ENCODE data around the gene BPIFB6. TPM values are rescaled to one million over a fixed set of nuclear protein-coding genes. Genes with fewer than 3 reads are reported as not detected.

The BPIFB6 gene
- polyA plus RNA-seq, 3 donors = not detected

DNA sequence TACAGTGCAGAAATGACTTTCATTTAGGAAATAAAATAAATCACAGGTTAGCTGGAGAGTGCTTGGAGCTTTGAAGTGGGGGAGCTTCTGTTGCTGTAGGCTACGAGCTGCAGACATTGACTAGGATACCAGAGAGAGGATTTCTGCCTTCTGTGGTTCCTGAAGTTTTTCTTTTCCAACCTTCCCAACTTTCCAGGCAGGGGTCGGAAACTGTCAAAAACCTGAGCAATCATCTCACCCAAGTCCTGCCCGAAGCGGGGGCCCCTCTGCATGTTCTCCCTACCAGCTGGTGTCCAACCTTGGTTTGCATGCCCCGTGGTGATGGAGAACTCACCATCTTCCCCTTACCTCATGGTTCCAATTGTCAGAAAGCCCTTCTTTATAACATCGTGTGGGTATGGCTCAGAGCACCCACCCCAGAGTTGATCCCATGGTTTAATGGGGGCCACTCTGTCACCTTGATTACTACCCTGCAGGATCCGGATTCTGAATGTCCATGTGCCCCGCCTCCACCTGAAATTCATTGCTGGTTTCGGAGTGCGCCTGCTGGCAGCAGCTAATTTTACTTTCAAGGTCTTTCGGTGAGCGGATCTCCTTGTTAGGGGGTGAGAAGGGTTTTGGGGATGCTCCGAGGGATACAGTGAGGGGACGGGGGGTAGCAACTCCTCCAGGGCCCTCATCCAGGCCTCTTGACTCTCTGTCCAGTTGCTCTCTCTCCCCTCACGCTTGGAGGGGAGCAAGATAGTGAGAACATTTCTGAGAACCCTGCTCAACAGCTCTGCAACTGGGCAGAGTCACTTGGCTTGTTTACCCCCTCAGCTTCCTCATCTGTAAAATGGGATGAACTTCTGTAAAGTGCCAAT lies 18.9 kb upstream of the BPIFB6 start:
- Mint-ChIP-seq H3K27ac (no peak overlapping the region), H3K9me3 (peaks cover 0 to 2% (median 0%) of the 10 kb centered on the region in 7 donors), H3K36me3 (no peaks in the 10 kb centered on the region), H3K27me3 (ENCODE audit: low read depth in 3 of 3) (peaks cover 0 to 3% (median 2%) of the 10 kb centered on the region in 3 donors), H3K4me1 (no peaks in the 10 kb centered on the region), H3K4me3 (no peak overlapping the region)
- no peaks in the 10 kb centered on the region for H3K4me1 ChIP-seq (ENCODE audit: control insufficient read depth in 1 of 2, insufficient read depth in 2 of 2, low read length in 2 of 2)
- H2AFZ ChIP-seq (ENCODE audit: insufficient read depth, low read depth, low read length, poor library complexity, severe bottlenecking) = no peak overlapping the region
- H3K27me3 ChIP-seq (ENCODE audit: control insufficient read depth in 2 of 2, insufficient read depth in 2 of 2, low read length in 2 of 2) = no peaks in the 10 kb centered on the region
- no peak overlapping the region for H3K4me2 ChIP-seq (replicated peaks; ENCODE audit: extremely low read depth, low read length, poor library complexity, severe bottlenecking)
- H4K20me1 ChIP-seq (ENCODE audit: insufficient read depth, low read length) = no peaks in the 10 kb centered on the region
- no peak overlapping the region for H3K27ac ChIP-seq (ENCODE audit: low read depth in 1 of 2, low read length in 2 of 2)
- H3K9ac ChIP-seq (ENCODE audit: insufficient read depth, low read length, poor library complexity, severe bottlenecking) = no peak overlapping the region
- intact Hi-C loops (cut with micrococcal nuclease) = no loop called here
- TF ChIP-seq, protein P1, sequence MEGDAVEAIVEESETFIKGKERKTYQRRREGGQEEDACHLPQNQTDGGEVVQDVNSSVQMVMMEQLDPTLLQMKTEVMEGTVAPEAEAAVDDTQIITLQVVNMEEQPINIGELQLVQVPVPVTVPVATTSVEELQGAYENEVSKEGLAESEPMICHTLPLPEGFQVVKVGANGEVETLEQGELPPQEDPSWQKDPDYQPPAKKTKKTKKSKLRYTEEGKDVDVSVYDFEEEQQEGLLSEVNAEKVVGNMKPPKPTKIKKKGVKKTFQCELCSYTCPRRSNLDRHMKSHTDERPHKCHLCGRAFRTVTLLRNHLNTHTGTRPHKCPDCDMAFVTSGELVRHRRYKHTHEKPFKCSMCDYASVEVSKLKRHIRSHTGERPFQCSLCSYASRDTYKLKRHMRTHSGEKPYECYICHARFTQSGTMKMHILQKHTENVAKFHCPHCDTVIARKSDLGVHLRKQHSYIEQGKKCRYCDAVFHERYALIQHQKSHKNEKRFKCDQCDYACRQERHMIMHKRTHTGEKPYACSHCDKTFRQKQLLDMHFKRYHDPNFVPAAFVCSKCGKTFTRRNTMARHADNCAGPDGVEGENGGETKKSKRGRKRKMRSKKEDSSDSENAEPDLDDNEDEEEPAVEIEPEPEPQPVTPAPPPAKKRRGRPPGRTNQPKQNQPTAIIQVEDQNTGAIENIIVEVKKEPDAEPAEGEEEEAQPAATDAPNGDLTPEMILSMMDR (IDR thresholded peaks at IDR 0.05) = no peak
- H3K4me3 ChIP-seq (replicated peaks in 1 of 3; ENCODE audit: low read depth in 2 of 3, low read length in 3 of 3) = no peak overlapping the region
- 92% methylated on average over 12 of the region's 15 CpGs for WGBS (ENCODE audit: insufficient coverage)
- no peaks in the 10 kb centered on the region for H3K36me3 ChIP-seq (replicated peaks in 1 of 2; ENCODE audit: control insufficient read depth in 1 of 2, insufficient read depth in 2 of 2, low read length in 2 of 2)
- H3K9me3 ChIP-seq (replicated peaks in 1 of 2; ENCODE audit: control insufficient read depth in 1 of 2, insufficient read depth in 1 of 2, low read length in 2 of 2) = no peaks in the 10 kb centered on the region
- H3K79me2 ChIP-seq (ENCODE audit: insufficient read depth, low read length) = no peaks in the 10 kb centered on the region
- no peak for DNase-seq

DNA sequence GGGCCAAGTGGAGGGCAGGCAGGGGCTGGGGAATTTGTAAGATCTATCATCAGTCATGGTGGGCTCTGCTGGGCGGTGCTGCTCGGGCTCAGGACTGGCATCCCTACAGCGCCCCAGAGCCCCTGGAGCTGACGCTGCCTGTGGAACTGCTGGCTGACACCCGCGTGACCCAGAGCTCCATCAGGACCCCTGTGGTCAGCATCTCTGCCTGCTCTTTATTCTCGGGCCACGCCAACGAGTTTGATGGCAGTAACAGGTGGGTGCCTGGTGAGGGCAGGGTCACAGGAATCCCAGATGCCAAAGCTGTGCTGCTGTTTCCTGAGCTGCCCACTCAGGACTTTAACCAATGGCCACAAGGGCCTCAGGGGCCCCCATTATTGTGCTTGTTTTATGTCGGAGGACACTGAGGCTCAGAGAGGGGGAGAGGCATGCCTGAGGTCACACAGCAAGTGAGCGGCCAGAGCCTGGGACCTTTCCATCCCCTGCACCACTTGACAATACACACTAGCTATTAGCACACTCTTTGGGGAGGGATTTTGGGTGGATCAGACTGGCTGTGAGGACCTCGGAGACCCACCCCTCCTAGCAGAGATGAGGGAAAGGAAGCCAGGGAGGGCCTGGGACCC lies 17.6 kb upstream of the BPIFB6 start:
- no peaks in the 10 kb centered on the region for H3K36me3 Mint-ChIP-seq
- no peak overlapping the region for H3K4me2 ChIP-seq (replicated peaks; ENCODE audit: extremely low read depth, low read length, poor library complexity, severe bottlenecking)
- WGBS (ENCODE audit: insufficient coverage) = 89% methylated on average over 11 of the region's 12 CpGs
- no peak overlapping the region for H3K9ac ChIP-seq (ENCODE audit: insufficient read depth, low read length, poor library complexity, severe bottlenecking)
- no peaks in the 10 kb centered on the region for H3K27me3 ChIP-seq (ENCODE audit: control insufficient read depth in 2 of 2, insufficient read depth in 2 of 2, low read length in 2 of 2)
- H3K9me3 Mint-ChIP-seq = peaks cover 0 to 2% (median 0%) of the 10 kb centered on the region in 7 donors
- H3K79me2 ChIP-seq (ENCODE audit: insufficient read depth, low read length) = no peaks in the 10 kb centered on the region
- H3K36me3 ChIP-seq (replicated peaks in 1 of 2; ENCODE audit: control insufficient read depth in 1 of 2, insufficient read depth in 2 of 2, low read length in 2 of 2) = no peaks in the 10 kb centered on the region
- DNase-seq = no peak
- H3K27ac ChIP-seq (ENCODE audit: low read depth in 1 of 2, low read length in 2 of 2) = no peak overlapping the region
- TF ChIP-seq, protein P1 (IDR thresholded peaks at IDR 0.05) = no peak
- peaks cover 1 to 3% (median 2%) of the 10 kb centered on the region in 3 donors for H3K27me3 Mint-ChIP-seq (ENCODE audit: low read depth in 3 of 3)
- no peaks in the 10 kb centered on the region for H4K20me1 ChIP-seq (ENCODE audit: insufficient read depth, low read length)
- H3K4me1 Mint-ChIP-seq = no peaks in the 10 kb centered on the region
- H3K4me3 ChIP-seq (replicated peaks in 1 of 3; ENCODE audit: low read depth in 2 of 3, low read length in 3 of 3) = no peak overlapping the region
- no peak overlapping the region for H2AFZ ChIP-seq (ENCODE audit: insufficient read depth, low read depth, low read length, poor library complexity, severe bottlenecking)
- no peaks in the 10 kb centered on the region for H3K4me1 ChIP-seq (ENCODE audit: control insufficient read depth in 1 of 2, insufficient read depth in 2 of 2, low read length in 2 of 2)
- intact Hi-C loops (cut with micrococcal nuclease) = no loop called here
- no peaks in the 10 kb centered on the region for H3K9me3 ChIP-seq (replicated peaks in 1 of 2; ENCODE audit: control insufficient read depth in 1 of 2, insufficient read depth in 1 of 2, low read length in 2 of 2)
- no peak overlapping the region for H3K4me3 Mint-ChIP-seq
- H3K27ac Mint-ChIP-seq = no peak overlapping the region

Measured in CD14-positive monocyte (primary cell).